ENCODE data around the gene NSMCE4A.

- TF ChIP-seq POLR2A (IDR thresholded peaks at IDR 0.05; ENCODE audit: low read depth) (no peak), EP300 (IDR thresholded peaks at IDR 0.05) (no peak), POLR2AphosphoS5 (IDR thresholded peaks at IDR 0.05) (no peak)
- TF ChIP-seq, protein P1, sequence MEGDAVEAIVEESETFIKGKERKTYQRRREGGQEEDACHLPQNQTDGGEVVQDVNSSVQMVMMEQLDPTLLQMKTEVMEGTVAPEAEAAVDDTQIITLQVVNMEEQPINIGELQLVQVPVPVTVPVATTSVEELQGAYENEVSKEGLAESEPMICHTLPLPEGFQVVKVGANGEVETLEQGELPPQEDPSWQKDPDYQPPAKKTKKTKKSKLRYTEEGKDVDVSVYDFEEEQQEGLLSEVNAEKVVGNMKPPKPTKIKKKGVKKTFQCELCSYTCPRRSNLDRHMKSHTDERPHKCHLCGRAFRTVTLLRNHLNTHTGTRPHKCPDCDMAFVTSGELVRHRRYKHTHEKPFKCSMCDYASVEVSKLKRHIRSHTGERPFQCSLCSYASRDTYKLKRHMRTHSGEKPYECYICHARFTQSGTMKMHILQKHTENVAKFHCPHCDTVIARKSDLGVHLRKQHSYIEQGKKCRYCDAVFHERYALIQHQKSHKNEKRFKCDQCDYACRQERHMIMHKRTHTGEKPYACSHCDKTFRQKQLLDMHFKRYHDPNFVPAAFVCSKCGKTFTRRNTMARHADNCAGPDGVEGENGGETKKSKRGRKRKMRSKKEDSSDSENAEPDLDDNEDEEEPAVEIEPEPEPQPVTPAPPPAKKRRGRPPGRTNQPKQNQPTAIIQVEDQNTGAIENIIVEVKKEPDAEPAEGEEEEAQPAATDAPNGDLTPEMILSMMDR (IDR thresholded peaks at IDR 0.05): no peak
Measured at GRCh38 chr10:121983852-121984251, 8.8 kb upstream of the NSMCE4A start.

All from esophagus muscularis mucosa (tissue), 4 donors.